HG03565 (cell line): ENCODE measurements around the gene SIAH2.

ENCODE experiments used
- ATAC-seq: cut with Tn5 transposase; IDR thresholded peaks from one replicate; pipeline ENCODE4 v1.9.1; 2021; ENCODE audit warnings: mild to moderate bottlenecking, moderate library complexity; ENCODE audit not compliant: unreplicated experiment

SIAH2 gene

DNA sequence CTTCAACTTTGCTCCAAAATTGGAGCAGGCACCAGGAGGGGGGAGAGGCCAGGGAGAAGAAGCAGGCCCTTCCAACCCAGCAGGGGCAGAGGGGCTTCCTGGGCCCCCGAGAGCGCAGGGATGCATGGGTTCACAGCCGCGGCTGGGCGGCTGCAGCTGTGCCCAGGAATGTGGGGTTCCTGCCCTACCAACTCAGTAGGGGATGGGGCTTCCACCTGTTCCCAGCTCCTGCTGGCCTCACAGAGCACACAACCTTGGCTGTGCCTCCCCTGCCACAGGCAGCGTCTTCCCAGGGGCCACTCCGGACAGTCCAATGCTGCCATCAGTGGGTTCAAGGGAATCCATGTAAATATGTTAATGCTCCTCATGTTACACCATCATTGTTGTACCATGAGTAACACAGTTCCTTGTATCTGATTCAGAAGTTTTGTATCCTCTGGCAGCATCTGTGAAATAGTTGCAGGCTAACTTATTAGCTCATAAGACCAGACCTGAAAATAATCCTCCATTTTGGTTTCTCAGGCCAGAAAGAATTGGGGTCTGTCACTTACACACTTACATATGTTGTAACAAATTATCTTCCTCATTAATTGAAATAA, 12.1 kb upstream of the SIAH2 start:
- ATAC-seq, result no peak

DNA sequence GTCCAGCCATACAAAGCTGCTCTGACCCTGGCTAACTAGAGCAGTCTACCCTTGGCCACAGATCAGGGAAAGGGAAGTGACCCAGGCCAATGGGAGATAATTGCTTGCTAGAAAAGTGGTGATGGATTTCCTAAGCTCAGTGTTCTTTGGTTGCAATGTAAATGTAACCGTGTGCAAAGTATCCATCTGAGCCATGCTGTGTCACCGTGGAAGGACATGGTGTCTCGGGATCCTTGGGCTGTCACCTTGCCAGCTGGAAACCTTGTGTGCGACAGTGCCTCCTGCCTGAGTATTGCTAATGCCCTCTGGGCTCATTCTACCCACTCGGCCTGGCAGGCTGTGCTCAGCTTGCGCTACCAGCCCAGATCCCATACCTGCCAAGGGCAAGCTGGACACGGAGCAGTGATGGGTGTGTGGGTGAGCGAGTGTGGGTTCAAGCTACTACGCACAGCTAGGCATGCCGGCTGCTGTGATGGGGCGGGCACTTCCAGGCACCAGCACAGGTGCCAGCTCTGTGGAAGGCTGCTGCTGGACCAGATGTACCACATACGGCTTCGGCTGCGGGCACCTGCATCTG, 10.7 kb upstream of the SIAH2 start:
- no peak for ATAC-seq

DNA sequence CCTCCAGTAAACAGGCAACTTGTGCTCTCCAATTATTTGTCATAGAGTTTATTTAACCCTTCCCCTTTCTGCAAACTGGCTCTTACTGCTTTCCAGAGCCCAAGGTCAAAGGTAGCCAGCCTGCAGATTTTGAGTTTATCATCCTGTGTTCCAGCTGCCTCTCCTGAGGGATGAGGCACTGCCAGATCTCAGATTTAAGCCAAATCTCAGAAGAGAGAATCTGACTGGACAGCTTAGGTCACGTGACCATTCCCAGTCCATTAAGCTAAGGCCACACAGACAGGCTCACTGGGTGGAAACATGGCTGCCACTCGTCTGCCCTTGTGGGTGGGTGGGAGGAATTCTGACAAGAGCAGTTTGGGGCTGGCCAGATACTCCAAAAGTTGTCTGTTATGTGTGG, 8.6 kb upstream of the SIAH2 start:
- no peak for ATAC-seq

DNA sequence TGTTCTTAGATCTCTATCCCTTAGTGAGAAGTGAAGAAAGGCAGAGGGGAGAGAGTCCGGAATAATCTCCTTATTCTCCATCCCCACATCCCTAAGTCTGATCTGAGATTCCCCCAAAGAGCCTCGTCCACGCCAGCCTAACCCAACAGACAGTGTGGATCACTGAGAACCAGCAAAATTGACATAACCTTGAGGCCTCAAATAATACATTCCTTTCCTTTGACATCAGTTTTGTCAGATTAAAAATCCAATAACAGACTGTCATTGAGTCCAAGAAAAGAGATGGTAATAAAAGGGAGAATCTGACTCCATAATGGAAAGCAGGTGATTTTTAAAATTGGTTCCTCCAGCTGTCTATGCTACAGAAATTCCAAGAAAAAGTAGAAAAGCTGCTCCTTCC, 7.7 kb upstream of the SIAH2 start:
- ATAC-seq, result no peak

DNA sequence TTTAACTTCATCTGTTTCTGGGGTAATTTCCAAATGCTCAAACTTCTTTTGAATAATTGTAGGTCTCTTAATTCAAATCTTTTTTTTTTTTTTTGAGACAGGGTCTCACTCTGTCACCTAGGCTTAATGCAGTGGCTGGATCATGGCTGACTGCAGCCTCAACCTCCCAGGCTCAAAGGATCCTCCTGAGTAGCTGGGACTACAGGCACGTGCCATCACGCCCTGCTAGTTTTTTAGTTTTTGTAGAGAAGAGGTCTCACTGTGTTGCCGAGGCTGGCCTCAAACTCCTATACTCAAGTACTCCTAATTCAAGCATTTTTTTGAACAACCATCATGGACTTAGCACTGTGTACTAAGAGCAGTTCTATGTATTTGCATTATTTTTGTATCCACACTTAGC, 3.8 kb upstream of the SIAH2 start:
- no peak for ATAC-seq

DNA sequence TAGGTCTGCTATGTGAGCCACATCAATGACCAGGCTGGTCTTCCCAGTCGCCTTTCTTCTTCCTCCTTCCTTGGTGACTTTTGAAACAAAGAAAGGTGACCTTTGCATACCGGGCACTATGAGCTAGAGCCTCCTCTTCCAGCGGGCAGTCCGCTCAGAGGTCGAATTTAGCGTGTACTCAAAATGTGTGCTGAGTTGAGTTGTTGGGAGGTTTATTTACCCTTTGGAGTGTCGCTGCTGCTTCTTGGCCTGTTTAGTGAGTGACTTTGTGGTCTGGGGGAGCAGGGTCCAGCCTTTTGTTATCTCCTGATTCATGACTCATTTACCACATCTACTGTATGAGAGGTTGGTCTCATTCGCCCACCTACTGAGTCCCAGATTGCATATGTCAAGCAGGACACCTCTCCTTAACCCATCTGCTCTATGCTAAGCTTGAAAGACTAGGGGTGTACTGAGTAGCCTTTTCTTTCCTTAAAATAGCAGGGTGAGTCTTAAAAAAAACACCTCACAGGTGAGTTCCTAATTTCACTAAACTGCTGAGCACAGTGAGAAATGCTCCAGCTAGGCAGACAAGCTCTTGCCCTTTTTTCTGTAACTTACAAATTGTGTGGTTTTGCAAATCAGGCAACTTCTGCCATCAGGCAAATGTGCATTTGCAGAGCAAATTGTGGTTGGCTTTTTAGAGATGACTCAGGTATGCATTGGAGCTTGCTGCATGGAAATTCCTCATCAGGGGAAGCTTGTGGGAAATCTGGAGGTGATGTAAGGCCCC, 3.2 kb upstream of the SIAH2 start:
- ATAC-seq, result peak; percentile 28

DNA sequence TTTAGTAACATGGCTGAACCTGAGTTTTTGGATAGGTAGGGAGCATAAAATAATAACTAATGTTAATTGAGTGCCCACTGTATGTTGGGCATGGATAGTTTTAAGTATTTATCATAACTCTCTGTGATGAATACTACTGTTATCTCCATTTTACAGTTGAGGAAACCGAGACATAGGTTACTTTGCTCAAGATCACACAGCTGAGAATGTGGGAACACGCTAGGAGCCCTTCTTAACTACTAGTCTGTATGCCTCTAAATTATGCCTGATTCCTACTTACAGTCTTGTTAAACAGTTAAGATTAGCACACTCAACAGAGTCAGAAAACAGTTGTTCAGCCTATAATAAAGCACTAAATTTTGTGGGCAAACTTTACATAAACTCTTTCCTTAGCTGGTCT, 2.0 kb upstream of the SIAH2 start:
- ATAC-seq, result no peak

DNA sequence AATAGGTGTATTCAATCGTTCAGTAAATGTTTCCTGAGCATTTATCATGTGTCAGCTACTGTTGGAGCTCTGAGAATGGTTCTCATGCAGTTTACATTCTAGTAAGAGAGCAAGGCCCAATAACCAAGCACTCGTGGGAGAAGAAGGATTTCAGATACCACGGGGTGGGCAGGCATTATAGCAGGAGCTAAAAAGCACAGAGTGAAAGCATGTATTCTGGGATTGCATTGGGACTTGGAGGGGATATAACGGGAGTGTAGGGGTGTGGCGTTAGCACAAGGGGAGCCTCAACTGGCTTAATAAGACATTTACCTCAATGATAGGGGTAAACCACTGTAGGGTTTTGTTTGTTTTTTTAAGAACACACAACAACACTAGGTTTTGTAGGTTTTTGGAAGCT, 1.6 kb upstream of the SIAH2 start:
- no peak for ATAC-seq

DNA sequence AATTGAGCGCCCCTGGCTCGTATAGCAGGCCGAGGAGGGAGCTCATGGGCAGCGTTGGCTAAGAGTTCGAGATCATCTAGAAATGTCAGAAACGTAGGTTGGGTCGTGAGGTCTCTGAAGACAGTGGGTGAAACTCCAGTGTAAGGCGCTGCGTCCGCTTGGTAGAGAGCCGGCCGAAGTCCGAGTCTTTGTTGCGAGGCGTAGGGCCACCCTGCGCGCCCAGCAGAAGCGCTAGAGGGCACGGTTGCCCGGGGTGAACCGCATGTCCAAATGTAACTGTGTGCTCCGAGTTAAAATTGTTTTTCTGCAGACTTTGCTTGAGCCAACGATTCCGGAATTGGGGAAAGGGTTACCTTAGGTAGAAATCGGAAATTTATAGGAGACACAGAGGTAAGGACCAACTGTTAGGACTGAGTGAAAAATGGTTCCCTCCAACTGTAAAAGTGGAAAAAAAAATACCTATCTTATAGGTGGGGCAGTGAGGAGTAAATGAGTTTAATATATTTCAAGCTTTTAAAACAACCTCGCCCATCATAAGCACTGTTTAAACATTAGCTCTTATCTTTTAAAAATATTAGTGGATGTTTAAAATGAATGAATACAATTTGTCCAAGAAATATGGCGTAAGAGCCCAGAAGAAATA, 993 bp upstream of the SIAH2 start:
- ATAC-seq, result no peak

DNA sequence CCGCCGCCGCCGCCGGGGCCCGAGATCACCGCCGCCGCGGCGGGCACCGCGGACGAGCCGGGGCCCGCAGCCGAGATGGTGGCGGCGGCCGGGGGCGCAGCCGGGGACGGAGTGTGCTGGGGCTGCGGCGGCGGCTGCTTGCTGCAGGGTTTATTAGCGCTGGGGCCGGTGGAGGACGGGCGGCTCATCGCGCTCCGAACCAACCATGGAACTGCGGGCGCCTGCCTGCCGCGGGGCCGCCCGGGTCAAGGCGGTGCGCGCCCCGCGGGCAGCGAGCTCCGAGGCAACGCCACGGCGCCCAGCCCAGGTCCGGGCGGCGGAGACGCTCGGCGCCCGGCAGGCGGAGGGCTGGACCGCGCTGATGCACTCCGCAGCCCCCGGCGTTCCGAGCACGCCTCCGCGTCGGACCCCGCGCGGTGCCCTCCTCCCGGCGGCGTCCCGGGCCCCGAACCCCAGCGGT, 277 bp downstream of the SIAH2 start:
- peak; percentile 1 for ATAC-seq

DNA sequence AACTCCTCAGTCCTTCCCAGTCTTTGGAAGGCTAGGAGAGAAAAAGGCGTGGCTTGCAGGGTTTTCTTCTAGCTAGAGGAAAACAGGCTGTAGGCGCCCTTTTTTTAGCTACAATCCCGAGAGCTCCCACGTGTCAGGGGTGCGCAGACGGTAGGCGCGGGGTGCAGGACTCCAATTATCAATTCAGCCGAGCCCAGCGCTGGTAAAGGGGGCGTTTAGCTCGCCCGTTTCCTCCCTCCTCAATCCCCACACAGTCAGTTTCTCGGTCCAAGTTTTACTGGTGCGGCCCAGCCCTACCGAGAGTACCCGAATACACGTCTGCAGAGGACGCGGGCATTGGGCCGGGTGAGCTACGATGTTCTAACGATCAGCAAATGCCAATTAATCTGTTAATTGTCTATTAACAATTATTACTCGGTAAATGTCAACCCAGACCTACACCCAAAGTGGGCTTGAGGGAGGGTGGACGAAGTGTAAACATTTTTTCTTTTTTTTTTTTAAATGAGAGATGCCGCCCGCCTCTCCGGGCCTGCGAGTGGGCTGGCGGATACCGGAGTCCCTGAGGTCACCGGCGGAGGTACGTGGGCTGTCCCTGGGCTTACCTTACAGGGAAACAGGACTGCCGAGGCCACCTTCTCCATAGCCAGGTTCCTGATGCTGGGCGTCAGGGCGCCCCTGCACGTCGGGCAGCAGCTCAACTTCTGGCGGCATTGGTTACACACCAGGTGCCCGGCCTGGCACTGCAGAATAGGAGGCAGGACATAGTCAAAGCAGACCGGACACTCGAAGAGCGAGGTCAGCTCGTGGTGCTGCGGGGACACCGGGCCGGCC, 923 bp downstream of the SIAH2 start:
- ATAC-seq, result no peak

DNA sequence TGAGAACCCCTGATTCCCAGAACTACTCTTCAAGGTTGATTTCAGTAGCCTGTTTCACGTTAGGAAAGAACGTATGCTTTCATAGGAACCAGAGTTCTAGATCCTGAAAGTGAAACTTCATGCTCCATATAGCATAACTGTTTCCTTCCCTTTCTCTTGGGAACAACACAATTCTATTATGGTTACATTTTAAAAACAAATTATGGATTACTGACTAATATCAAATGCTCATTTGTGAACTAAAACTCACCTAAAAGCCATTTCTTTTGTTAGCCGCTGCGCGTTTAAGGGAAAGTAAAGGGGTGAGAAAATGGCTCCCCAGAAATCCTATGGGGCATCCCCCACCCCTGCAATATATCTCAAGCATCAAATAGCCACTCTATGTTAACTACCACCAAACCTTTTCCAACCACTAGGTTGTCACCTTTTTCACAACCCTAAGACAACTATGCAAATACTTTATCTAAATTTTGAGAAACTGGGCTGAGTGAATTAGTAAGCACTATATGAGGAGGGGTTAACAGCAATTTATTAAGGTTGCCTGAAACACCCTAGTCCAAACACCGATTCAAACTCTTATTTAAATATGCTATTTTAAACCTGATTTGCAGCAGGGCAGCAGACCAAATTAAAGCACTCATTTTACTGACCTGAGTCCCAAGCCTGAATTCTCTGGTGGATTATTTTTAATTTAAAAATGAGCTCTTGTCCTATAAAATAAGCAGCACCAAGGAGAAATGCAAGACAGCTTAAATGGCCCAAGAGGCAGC, 2.4 kb downstream of the SIAH2 start:
- ATAC-seq, result peak; percentile 32

DNA sequence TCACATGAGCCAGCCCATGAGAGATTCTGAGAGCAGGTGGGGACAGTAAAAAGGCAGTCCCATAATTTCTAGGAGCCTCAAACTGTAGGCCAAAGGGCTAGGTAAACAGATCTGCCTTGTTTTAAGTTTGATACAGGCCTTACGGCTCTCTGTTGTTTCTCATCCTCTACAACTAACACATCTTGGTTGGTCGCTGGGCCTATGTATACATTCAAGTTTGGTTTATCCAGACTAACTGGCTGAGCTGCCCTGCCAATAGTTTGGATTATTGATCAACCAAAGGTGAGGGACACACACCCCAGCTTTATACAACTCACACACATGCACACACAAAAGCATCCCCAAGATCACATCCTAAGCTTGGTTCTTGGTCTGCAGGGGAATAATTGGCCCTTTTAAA, 3.0 kb downstream of the SIAH2 start:
- ATAC-seq, result no peak

DNA sequence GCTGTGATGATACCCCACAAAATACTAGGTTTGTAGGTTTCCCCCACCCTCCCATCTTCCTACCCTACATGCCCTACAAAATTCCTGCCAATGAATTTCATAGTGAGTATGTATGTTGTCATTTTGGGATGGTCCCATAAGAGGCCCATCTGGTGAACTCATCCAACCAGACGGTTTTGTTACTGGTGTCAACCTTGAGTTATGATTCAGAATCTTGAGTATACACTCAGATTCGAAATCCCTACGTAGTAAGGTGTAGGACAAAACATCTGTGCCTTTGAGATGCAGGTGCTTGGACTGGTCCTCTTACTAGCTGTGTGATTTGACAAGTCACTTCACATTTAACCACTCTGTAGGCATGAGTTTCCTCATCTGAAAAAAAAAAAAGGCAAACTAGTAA, 3.6 kb downstream of the SIAH2 start:
- ATAC-seq, result no peak

DNA sequence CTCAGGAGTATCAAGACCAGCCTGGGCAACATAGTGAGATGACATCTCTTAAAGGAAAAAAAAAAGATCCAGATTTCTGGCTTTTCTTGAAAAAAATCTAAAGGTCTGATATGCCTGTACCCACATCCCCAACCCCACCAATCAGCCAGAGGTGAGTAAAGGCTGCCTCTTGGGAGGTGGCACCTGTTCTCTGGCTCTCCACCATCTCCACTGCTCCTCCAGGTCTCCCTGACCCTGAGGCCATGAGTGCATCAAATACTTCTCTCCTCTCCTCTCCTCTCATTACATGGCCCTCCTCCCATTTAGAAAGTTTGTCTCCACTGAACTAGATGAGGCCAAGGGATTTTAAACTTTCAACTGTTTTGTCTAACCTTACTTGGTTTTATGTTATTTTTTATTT, 5.2 kb downstream of the SIAH2 start:
- no peak for ATAC-seq

DNA sequence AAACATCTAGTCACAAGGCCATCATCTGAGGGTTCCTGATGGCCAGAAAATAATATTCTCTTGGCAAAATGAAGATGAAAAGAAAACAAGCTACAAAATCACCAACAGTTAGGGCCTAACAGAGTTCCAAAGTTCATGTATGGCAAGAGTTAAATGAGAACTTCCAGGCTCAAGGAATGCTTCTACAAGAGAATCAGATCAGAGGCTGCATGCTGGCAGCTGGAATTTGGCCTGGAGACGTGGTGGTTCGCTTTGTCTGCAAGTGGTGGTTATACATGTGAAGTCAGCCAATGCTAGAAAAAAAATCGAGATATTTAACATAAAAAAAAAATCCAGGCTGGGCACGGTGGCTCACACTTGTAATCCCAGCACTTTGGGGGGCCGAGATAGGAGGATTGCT, 5.6 kb downstream of the SIAH2 start:
- no peak for ATAC-seq

DNA sequence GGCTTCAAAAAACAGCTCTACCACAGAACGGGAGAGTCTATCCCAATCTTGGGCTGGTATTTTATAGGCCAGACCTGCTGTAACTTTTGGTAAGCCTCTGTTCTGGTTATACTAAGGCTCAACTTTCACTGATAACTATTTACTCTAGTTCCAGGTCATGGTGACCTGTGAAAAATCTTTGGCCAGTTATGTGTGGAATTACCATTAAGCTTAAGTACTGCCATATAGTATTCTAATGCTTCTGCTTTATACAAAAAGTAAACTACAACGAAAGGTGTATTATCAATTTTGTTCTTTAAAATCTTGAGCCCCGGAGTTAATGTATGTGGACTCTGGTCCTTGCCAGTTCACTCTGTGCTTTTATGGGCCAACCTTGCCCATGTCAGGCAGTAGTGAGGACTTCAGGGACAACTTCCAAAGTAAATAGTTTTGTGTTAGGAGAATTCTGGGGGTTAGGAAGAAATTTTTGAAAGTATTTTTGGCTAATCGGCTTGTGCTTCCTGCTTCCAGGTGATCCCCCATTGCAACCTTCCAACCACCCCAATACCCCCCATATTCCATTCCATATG, 6.4 kb downstream of the SIAH2 start:
- no peak for ATAC-seq

DNA sequence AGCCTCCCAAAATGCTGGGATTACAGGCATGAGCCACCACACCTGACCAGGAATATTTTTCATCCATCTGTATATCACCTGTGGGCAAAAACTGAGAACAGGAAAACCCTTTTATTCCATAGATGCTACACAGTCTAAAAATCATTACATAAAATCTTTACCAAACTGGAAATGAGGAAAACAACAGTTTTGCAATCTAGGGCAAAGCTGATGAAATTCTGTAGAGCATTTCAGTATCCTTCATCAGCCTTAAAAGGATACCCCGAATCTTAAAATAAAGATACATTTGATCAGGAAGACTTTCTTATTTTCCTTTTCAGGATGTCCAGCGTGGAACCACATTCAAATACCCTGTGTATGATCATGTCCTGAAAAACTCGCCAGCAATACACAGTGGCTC, 7.1 kb downstream of the SIAH2 start:
- no peak for ATAC-seq

DNA sequence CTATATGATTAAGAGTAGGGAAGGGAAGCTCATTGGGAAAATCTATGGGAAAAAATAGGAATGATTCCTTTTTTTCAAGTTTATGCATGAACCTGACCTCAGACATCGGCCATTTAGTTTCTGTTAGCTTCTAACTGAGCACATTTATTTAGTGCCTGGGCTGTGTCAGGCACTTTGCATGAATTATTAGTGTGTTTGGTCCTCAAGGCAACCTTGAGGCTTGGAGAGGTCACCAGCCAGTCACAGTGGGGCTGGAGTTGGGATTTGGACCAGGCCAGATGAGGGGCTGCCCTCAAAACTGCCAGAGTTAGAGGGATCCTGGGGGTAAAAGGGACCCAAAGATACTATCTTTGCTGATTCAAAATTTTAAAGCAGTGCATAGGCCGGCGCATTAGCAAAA, 8.1 kb downstream of the SIAH2 start:
- ATAC-seq, result no peak

DNA sequence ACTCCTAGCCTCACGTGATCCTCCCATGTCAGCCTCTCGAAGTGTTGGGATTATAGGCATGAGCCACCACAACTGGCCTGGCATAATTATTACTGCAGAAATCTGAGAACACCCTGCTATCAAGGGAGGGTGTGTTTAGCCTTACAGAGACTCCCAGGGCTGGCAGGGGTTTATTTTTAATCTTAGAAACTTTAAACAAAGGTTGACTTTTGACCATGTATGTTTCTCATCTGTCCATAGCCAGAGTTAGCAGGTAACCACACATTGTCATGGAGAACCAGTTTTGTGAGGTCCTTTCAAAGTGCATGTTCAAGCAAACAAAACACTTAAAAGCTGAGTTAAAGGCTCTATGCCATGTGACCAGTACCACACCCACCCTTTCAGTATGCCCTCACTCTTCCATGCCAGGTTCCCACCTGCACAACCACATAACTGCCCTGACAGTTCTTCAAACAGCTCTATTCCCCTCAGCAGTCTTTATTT, 11.1 kb downstream of the SIAH2 start:
- no peak for ATAC-seq
